GM18861 (cell line): ENCODE measurements around the gene MRPS9.

Source experiments
- ATAC-seq: cut with Tn5 transposase; IDR thresholded peaks from one replicate; pipeline ENCODE4 v1.9.1; 2021; ENCODE audit not compliant: unreplicated experiment

The MRPS9 gene

DNA sequence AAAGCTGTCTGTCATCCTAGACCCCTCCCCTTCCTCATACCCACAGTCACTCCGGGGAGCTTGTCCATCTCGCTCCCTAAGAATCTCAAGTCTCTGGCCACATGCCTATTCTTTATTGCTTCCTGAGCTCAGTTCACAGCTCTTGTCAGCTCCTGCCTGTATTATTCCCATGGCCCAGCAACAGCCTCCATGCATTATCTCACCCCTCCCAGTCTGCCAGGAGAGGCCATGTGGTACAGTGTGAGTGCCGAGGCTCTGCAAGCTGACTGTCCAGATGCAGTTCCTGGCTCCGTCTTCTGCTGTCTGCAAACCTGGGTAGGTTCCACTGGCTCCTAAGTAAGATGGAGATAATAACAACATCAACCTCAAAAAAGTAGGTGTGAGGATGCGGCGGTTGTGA lies 79.7 kb downstream of the MRPS9 start:
- ATAC-seq = no peak

- no peak for ATAC-seq
Observed at GRCh38 chr2:105118960-105119359, 81.1 kb downstream of the MRPS9 start.

GRCh38 chr2:105121434-105121833 lies 83.6 kb downstream of the MRPS9 start:
- ATAC-seq = no peak

DNA sequence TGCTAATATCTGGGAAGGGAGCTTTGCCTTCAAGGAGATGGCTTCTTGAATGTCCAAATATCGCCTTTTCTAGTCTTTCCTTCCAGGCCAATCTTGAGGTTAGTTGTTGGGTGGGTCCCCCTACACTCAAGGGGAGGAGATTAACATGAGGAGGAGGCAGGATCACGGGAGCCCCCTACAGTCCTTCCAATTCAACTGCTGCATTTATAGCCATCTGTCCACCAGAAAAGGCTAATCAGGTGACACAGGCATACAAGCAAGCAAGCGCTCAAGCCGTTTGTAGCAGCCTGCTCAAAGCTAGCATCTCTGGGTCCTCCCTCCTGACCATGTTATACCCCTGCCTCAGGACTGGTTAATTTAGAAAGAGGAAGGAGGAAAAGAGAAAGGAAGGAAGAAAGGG lies 87.6 kb downstream of the MRPS9 start:
- ATAC-seq = no peak

- ATAC-seq = no peak
Observed at GRCh38 chr2:105125920-105126319, 88.1 kb downstream of the MRPS9 start.

DNA sequence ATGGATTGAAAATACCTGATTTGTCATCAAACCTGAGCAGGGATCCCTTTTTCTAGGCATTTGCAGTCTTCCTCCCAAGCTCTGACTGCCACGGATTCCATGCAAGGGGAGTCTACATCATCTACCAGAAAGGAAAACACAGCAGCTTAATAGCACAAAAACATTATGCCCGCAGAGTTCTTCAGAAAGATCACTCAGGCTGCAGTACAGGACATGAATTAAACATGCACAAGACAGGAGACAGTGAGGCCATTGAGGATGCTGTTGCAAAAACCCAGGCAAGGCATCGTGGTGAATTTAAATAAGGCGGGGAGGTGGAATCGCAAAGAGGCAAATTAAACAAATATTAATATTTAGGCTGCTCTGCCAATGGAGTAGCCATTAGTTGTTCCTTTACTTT lies 88.5 kb downstream of the MRPS9 start:
- ATAC-seq = no peak

DNA sequence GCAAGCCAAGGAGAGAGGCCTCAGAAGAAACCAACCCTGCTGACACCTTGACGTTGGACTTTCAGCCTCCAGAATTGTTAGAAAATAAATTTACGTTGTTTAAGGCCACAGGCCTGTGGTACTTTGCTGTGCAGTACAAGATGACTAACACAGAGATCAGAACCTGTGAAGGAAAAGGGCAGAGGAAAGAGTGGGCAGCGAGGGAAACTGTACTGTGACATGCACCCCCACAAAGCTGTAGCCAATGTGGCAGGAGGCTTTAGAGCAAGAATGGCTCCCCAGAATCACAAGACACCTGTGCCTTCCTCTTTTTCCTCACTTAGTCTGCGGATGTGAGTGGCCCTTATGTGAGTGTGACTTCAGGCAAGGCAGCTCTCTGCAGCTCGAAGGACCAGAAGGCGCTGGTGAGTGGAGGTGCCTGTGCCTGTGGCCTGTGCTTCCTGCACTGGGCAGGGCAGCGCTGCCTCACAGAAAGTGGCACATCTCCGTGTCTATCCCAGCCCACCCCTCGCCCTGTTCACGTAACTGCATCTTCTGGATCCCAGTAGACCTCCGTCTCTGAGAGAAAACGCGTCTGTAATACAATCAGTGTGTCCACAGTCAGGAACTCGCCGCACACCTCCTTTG lies 89.5 kb downstream of the MRPS9 start:
- ATAC-seq = no peak

DNA sequence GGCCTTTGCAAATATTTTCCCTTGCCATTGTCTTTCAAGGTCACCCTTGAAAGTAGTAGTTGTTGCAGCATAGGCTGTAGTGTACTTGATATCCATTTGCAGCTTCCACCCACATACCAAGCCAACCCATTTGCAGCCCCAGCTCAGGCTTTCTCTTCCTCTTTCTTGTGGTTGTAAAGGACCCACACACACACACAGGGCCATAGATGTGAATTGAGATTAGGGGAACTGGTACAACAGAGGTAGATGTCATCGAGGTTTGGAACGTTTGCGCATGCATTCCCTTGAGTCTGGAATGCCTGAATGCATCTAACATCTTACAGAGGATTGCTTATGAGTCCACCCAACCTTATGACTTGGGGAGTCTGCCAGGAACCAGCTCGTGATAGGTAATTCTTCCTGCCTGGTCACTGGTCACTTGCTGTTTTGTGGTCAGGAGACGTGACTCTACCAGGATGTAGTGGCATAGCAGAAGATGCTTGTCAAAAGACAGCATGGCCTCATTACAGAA lies 91.9 kb downstream of the MRPS9 start:
- ATAC-seq = peak; percentile 98

DNA sequence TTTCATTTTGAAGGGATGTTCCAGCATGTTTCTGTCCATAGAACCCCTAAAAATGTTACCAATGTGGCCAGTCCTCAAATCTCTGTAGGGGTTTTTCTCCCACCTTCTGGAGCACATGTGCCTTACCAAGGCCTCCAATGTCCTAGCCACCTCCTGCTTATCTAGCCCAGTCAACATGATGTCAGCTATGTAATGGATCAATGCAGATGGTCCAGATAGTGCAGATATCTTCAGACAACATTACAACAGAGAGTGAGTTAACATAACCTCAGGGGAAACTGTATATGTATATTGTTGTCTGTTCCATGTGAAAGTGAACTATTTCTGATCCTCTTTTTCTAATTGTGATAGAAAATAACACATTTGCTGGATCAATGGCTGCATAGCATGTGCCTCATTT lies 92.7 kb downstream of the MRPS9 start:
- ATAC-seq = no peak

- no peak for ATAC-seq
Observed at GRCh38 chr2:105134081-105134480, 96.2 kb downstream of the MRPS9 start.

GRCh38 chr2:105135436-105135835 lies 97.6 kb downstream of the MRPS9 start:
- ATAC-seq = no peak

- ATAC-seq = no peak
Observed at GRCh38 chr2:105136394-105136793, 98.5 kb downstream of the MRPS9 start.

GRCh38 chr2:105138643-105139042 lies 100.8 kb downstream of the MRPS9 start:
- no peak for ATAC-seq

DNA sequence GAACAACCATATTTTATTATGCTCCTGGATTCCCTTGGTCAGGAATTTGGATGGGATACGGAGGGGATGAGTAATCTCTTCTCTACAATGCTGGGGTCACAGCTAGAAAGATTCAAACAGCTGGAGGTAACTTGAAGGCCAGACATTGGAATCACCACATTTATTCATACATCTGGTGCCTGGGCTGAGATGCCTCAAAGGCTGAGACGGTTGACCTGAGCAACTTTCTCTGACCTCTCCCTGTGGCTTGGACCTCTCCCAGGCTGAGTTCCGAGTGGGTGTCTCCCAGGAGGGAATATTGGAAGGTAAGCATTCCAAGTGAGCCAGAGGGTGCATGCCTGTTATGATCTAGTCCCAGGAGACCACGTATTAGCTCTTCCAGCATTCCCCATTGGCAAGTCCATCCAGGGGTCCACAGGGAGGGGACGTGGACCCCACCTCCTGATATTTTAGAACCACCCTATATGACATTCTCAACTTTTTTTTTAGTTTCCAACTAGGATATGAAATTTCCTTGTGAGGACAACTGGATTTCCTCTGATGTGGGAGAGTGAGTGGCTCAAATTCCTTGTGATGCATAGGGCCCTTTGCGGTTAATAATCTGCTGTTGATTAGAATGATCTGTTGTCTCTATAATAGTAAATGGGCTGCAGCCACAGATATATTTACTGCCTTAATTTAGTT lies 101.8 kb downstream of the MRPS9 start:
- ATAC-seq = no peak

- ATAC-seq = no peak
Observed at GRCh38 chr2:105140240-105140568, 102.3 kb downstream of the MRPS9 start.

GRCh38 chr2:105141099-105141614 lies 103.3 kb downstream of the MRPS9 start:
- ATAC-seq = no peak

- ATAC-seq = no peak
Observed at GRCh38 chr2:105142239-105142638, 104.4 kb downstream of the MRPS9 start.

- ATAC-seq = no peak
Observed at GRCh38 chr2:105143094-105143466, 105.2 kb downstream of the MRPS9 start.

- ATAC-seq = no peak
Observed at GRCh38 chr2:105143467-105144151, 105.7 kb downstream of the MRPS9 start.

DNA sequence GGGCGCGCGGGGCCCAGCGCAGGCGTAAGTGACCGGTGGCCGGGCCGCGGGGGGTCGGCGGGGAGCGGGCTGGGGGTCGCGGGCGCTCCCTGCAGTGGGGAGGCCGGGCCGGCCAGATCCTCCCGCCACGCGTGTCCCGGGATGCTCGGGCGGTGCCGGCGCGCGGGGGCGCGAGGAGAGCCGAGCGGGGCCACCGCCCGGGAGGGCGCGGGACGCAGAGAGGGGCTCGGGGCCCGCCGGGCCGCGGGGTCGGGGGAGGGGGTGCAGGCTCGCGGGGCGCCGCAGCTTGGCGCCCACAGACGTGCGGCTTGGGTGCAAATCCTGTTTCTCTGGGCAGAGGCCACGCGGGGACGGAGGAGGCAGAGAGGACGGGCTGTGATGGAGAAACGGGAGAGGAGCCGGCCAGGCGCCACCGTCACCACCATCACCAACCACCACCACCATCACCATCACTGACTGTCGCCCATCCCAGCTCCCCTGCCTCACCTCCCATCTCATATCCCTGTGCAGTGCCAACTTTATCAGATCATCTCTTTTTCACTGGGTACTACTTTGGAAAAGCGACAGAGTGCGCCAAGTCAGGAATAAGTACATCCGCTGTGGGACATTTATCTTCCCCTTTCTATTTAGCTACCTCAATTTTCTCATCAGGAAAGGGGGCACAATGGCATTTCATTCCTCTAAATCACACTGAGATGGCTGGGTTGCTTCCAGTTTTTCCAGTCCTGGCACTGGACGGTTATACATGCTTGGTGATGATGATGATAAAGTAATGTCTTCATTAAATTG lies 106.5 kb downstream of the MRPS9 start:
- ATAC-seq = no peak

GRCh38 chr2:105144941-105145300 lies 107.1 kb downstream of the MRPS9 start:
- no peak for ATAC-seq
